ENCODE data around the gene LDHD. TPM values are rescaled to one million over a fixed set of nuclear protein-coding genes. Genes with fewer than 3 reads are reported as not detected.

LDHD gene
- total and polyA plus RNA-seq, 10 of the 15 experiments (the other 5 are each of a cell fraction or from before 2014, with no cell fraction given), result 0.10 to 0.12 TPM; not detected in 8

DNA sequence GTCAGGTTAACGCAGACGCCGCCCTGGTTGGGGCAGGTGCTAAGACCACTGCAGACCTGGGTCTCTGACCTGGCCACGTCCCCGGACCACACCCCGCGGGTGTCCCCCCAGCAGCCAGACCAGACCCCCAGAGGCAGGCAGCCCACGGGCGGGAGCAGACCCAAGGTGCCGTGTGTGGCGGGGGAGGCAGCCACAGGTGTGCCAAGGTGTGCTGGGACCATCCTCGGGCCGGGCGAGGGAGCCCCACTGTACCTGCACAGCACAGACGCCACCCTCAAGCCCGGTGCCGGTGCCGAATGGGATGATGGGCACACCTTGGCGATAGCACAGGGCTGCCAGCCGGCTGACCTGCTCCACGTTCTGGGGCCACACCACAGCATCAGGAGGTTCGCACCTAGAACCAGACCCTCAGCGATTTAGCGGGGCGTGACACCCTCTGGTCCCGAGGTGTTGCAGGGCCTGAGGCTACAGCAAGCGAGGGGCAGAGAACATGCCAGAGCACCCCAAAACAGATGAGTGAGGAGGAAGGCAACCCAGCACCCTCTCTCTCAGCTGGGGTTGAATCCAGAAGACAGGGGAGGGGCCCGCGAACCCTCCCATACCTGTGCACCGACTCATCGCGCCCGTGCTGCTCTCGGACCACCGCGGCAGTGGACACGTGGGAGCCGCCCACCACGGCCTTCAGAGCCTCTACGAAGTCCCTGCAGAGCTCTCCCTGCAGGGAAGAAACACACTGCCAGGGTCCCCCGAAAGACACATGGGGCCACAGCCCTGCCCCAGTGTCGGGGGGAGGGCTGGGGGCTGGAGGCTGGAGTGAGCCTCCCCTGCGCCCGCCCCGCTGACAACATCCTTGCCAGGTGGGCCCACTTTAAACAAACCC is 1.4 kb downstream of the LDHD start:
- in situ Hi-C loops (cut with MboI) (no loop called here), intact Hi-C loops (cut with micrococcal nuclease; ENCODE audit: unreplicated experiment) (loop anchor here (5.0 kb wide), 2 partner anchors 38 to 238 kb away; no protein-coding TSS in a partner anchor)
- ChIA-PET SMC1A (ENCODE audit: uncharacterized antibody, unreplicated experiment) (no interaction called here), POLR2A (no interaction called here), RAD21 (ENCODE audit: unreplicated experiment) (no interaction called here), CTCF (no interaction called here)
- no peak for FAIRE-seq
- H3K9me3 ChIP-seq (replicated peaks; ENCODE audit: control insufficient read depth, insufficient read depth, low read length), result no peaks in the 10 kb centered on the region
- H3K27ac ChIP-seq (ENCODE audit: control insufficient read depth, insufficient read depth), result no peak overlapping the region
- no TSS peak for BruUV-seq (replicated peaks)
- WGBS (ENCODE audit: insufficient coverage, insufficient replicate concordance, low lambda C conversion rate, missing lambda C conversion rate), result 78% methylated on average over 36 of the region's 45 CpGs
- H3K36me3 ChIP-seq (ENCODE audit: control insufficient read depth in 2 of 2, insufficient read depth in 2 of 2, low read length in 1 of 2), result no peaks in the 10 kb centered on the region
- no peaks in the 10 kb centered on the region for H3K27me3 ChIP-seq (replicated peaks in 1 of 2; ENCODE audit: control insufficient read depth in 2 of 2, insufficient read depth in 2 of 2, low read length in 1 of 2)
- ATAC-seq, result no peak
- no peak for DNase-seq (ENCODE audit: low read depth, low spot score)
- H4K20me1 ChIP-seq (ENCODE audit: control insufficient read depth, insufficient read depth), result no peaks in the 10 kb centered on the region
- H3K9ac ChIP-seq (ENCODE audit: control insufficient read depth, insufficient read depth, low read length), result no peak overlapping the region
- no peak overlapping the region for H2AFZ ChIP-seq (ENCODE audit: control insufficient read depth, low read depth, low read length)
- no peaks in the 10 kb centered on the region for H3K79me2 ChIP-seq (ENCODE audit: control insufficient read depth, insufficient read depth, low read length)
- peaks cover 19% of the 10 kb centered on the region for H3K4me1 ChIP-seq (ENCODE audit: control insufficient read depth, insufficient read depth, low read length)
- no peak overlapping the region for H3K4me3 ChIP-seq
- H3K4me2 ChIP-seq (ENCODE audit: control insufficient read depth, insufficient read depth), result no peak overlapping the region
- TF ChIP-seq SMAD1 (IDR thresholded peaks at IDR 0.05; ENCODE audit: low read depth, partially characterized antibody) (no peak), ESRRA (IDR thresholded peaks at IDR 0.05; ENCODE audit: low read length) (no peak), MYC (IDR thresholded peaks at IDR 0.05; ENCODE audit: insufficient read depth, insufficient read length, insufficient replicate concordance, low read length, severe bottlenecking) (no peak), HDGF (IDR thresholded peaks at IDR 0.05) (no peak), IKZF1 (conservative IDR thresholded peaks at IDR 0.05) (no peak), ZBED1 (IDR thresholded peaks at IDR 0.05; ENCODE audit: borderline replicate concordance) (no peak), POLR2A (IDR thresholded peaks at IDR 0.05; ENCODE audit: low read depth, low read length) (no peak), KDM1A (IDR thresholded peaks at IDR 0.05; ENCODE audit: borderline replicate concordance) (no peak), SUZ12 (IDR thresholded peaks at IDR 0.05; ENCODE audit: unreplicated experiment) (no peak), EED (IDR thresholded peaks at IDR 0.05; ENCODE audit: low read depth) (no peak), NR2C2 (IDR thresholded peaks at IDR 0.05; ENCODE audit: borderline replicate concordance, control insufficient read depth, insufficient read length, low read depth) (no peak), SREBF2 (IDR thresholded peaks at IDR 0.05; ENCODE audit: low read length) (no peak), MTA3 (IDR thresholded peaks at IDR 0.05; ENCODE audit: borderline replicate concordance, low read length) (no peak), RAD51 (IDR thresholded peaks at IDR 0.05) (no peak)
- TF ChIP-seq, protein P1, sequence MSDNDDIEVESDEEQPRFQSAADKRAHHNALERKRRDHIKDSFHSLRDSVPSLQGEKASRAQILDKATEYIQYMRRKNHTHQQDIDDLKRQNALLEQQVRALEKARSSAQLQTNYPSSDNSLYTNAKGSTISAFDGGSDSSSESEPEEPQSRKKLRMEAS (IDR thresholded peaks at IDR 0.05; ENCODE audit: low read depth, low read length), result no peak
- TF ChIP-seq, protein P2, sequence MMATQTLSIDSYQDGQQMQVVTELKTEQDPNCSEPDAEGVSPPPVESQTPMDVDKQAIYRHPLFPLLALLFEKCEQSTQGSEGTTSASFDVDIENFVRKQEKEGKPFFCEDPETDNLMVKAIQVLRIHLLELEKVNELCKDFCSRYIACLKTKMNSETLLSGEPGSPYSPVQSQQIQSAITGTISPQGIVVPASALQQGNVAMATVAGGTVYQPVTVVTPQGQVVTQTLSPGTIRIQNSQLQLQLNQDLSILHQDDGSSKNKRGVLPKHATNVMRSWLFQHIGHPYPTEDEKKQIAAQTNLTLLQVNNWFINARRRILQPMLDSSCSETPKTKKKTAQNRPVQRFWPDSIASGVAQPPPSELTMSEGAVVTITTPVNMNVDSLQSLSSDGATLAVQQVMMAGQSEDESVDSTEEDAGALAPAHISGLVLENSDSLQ (IDR thresholded peaks at IDR 0.05), result no peak
- TF ChIP-seq, protein P3, sequence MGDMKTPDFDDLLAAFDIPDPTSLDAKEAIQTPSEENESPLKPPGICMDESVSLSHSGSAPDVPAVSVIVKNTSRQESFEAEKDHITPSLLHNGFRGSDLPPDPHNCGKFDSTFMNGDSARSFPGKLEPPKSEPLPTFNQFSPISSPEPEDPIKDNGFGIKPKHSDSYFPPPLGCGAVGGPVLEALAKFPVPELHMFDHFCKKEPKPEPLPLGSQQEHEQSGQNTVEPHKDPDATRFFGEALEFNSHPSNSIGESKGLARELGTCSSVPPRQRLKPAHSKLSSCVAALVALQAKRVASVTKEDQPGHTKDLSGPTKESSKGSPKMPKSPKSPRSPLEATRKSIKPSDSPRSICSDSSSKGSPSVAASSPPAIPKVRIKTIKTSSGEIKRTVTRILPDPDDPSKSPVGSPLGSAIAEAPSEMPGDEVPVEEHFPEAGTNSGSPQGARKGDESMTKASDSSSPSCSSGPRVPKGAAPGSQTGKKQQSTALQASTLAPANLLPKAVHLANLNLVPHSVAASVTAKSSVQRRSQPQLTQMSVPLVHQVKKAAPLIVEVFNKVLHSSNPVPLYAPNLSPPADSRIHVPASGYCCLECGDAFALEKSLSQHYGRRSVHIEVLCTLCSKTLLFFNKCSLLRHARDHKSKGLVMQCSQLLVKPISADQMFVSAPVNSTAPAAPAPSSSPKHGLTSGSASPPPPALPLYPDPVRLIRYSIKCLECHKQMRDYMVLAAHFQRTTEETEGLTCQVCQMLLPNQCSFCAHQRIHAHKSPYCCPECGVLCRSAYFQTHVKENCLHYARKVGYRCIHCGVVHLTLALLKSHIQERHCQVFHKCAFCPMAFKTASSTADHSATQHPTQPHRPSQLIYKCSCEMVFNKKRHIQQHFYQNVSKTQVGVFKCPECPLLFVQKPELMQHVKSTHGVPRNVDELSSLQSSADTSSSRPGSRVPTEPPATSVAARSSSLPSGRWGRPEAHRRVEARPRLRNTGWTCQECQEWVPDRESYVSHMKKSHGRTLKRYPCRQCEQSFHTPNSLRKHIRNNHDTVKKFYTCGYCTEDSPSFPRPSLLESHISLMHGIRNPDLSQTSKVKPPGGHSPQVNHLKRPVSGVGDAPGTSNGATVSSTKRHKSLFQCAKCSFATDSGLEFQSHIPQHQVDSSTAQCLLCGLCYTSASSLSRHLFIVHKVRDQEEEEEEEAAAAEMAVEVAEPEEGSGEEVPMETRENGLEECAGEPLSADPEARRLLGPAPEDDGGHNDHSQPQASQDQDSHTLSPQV (IDR thresholded peaks at IDR 0.05), result no peak
- TF ChIP-seq, protein P4, sequence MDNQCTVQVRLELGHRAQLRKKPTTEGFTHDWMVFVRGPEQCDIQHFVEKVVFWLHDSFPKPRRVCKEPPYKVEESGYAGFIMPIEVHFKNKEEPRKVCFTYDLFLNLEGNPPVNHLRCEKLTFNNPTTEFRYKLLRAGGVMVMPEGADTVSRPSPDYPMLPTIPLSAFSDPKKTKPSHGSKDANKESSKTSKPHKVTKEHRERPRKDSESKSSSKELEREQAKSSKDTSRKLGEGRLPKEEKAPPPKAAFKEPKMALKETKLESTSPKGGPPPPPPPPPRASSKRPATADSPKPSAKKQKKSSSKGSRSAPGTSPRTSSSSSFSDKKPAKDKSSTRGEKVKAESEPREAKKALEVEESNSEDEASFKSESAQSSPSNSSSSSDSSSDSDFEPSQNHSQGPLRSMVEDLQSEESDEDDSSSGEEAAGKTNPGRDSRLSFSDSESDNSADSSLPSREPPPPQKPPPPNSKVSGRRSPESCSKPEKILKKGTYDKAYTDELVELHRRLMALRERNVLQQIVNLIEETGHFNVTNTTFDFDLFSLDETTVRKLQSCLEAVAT (IDR thresholded peaks at IDR 0.05), result no peak
